Prostate gland (tissue), 2 donors: ENCODE data around the gene SCAMP4.

ENCODE experiments used
- CTCF ChIP-seq, 4 experiments: fragments of 200-600 bp in 2 of 4; fragments of 450-650 bp in 2 of 4; sonication (generic) in 2 of 4; IDR thresholded peaks; 1 replicate in 3 of 4; 2 replicates in 1 of 4; pipeline ENCODE4 v1.5.1; 2016 to 2019; ENCODE audit warnings: antibody characterized with exemption in 4 of 4, mild to moderate bottlenecking in 2 of 4, moderate library complexity in 2 of 4
- POLR2A ChIP-seq: fragments of 450-650 bp; IDR thresholded peaks from one replicate; pipeline ENCODE4 v1.6.1; 2016; ENCODE audit warnings: antibody characterized with exemption, mild to moderate bottlenecking
- POLR2AphosphoS5 ChIP-seq: sonication (generic); formaldehyde crosslinking; IDR thresholded peaks from one replicate; pipeline ENCODE4 v1.6.1; 2017; ENCODE audit warnings: antibody characterized with exemption

DNA sequence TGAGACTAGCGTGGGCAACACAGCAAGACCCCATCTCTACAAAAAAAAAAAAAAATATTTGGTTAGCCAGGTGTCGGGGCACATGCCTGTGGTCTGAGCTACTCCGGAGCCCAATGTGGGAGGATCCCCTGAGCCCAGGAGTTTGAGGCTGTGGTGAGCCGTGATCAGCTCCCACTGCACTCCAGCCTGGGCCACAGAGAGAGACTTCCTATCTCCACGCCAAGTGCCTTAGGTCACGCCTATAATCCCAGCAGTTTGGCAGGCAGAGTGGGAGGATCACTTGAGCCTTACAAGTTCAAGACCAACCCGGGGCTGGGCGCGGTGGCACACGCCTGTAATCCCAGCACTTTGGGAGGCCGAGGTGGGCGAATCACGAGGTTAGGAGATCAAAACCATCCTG lies 8.7 kb upstream of the SCAMP4 start:
- TF ChIP-seq POLR2A = no peak
- TF ChIP-seq CTCF (IDR thresholded peaks at IDR 0.05) = no peak
- TF ChIP-seq POLR2AphosphoS5 = no peak
